Testis (tissue), 3 donors: ENCODE data around the gene FAR1. TPM values are rescaled to one million over a fixed set of nuclear protein-coding genes. Genes with fewer than 3 reads are reported as not detected.

ENCODE experiments used
- DNase-seq: peaks from one replicate; pipeline ENCODE4 v3.0.0-alpha.2; 2019
- H3K27ac ChIP-seq, 2 donors: fragments of 200-600 bp; sonication (generic); one replicate each; pipeline ENCODE4 v1.5.1; 2019
- H3K27me3 ChIP-seq: fragments of 200-600 bp; sonication (generic); one replicate; pipeline ENCODE4 v1.5.1; 2019
- H3K36me3 ChIP-seq: fragments of 200-600 bp; sonication (generic); one replicate; pipeline ENCODE4 v1.5.1; 2017; ENCODE audit warnings: low read depth; ENCODE audit errors: missing control alignments
- H3K4me1 ChIP-seq: fragments of 200-600 bp; sonication (generic); one replicate; pipeline ENCODE4 v1.5.1; 2019
- H3K4me3 ChIP-seq, 2 donors: fragments of 200-600 bp; sonication (generic); one replicate each; pipeline ENCODE4 v1.5.1; 2017 to 2019
- H3K9me3 ChIP-seq: fragments of 200-600 bp; sonication (generic); one replicate; pipeline ENCODE4 v1.5.1; 2017
- CTCF ChIP-seq, 3 experiments: fragments of 450-650 bp in 2 of 3; fragments of 200-600 bp in 1 of 3; sonication (generic) in 1 of 3; IDR thresholded peaks; one replicate each; pipeline ENCODE4 v1.5.1; 2016 to 2019; ENCODE audit warnings: antibody characterized with exemption in 3 of 3, mild to moderate bottlenecking in 2 of 3, moderate library complexity in 1 of 3
- POLR2A ChIP-seq: fragments of 450-650 bp; IDR thresholded peaks from one replicate; pipeline ENCODE4 v1.6.1; 2017; ENCODE audit warnings: antibody characterized with exemption, mild to moderate bottlenecking, moderate library complexity
- WGBS, 2 donors: methylation state at CpG; one replicate each; pipeline ENCODE4 v1.1.5; 2018; 5-methylcytosine and 5-hydroxymethylcytosine counted together
- intact Hi-C: fragments of 100-400 bp; cut with DNase I; formaldehyde crosslinking; loops from one replicate; pipeline ENCODE4 v1.15.1; 2023; ENCODE audit warnings: low total_unique reads
- polyA plus RNA-seq: library from polyadenylated mRNA; stranded (reverse); fragments of 350-450 nt; fragmentation: Illumina TruSeq; extraction: RNeasy Lipid Tissue Mini Kit (QIAGEN cat#74804); gene quantifications from one replicate; pipeline ENCODE4 v1.2.3, GENCODE V29; 2014; ENCODE audit warnings: low read depth, low replicate concordance; ENCODE audit not compliant: insufficient read depth
- total RNA-seq, 2 donors: library from RNA; depleted of rRNA; stranded (reverse); fragments of >200 nt; gene quantifications; one replicate each; pipeline ENCODE4 v1.2.3, GENCODE V29; 2016

Gene FAR1
- total and polyA plus RNA-seq, 3 donors from 2014 or later = 33.8 to 65.6 (median 52.9) TPM

GRCh38 chr11:13679768-13680167, 11.3 kb downstream of the FAR1 start:
- TF ChIP-seq POLR2A = no peak
- TF ChIP-seq CTCF (IDR thresholded peaks at IDR 0.05) = no peak
- H3K27ac ChIP-seq = no peak overlapping the region
- intact Hi-C loops = no loop called here
- no peaks in the 10 kb centered on the region for H3K36me3 ChIP-seq
- H3K4me1 ChIP-seq = no peaks in the 10 kb centered on the region
- 88 to 96% methylated on average over 2 of the region's 2 CpGs for WGBS, 2 donors
- no peak overlapping the region for H3K4me3 ChIP-seq
- DNase-seq = no peak
- no peaks in the 10 kb centered on the region for H3K9me3 ChIP-seq
- no peaks in the 10 kb centered on the region for H3K27me3 ChIP-seq

GRCh38 chr11:13680501-13681264, 12.2 kb downstream of the FAR1 start:
- H3K36me3 ChIP-seq = no peaks in the 10 kb centered on the region
- no peaks in the 10 kb centered on the region for H3K27me3 ChIP-seq
- no peak for TF ChIP-seq CTCF (IDR thresholded peaks at IDR 0.05)
- TF ChIP-seq POLR2A = no peak
- no peaks in the 10 kb centered on the region for H3K4me1 ChIP-seq
- no peaks in the 10 kb centered on the region for H3K9me3 ChIP-seq
- 96 to 97% methylated on average over 4 of the region's 4 CpGs for WGBS, 2 donors
- no peak overlapping the region for H3K4me3 ChIP-seq
- intact Hi-C loops = no loop called here
- no peak for DNase-seq
- H3K27ac ChIP-seq = no peak overlapping the region

GRCh38 chr11:13681446-13681845, 13.0 kb downstream of the FAR1 start:
- H3K27ac ChIP-seq = no peak overlapping the region
- 94 to 98% methylated on average over 2 of the region's 2 CpGs for WGBS, 2 donors
- intact Hi-C loops = no loop called here
- H3K9me3 ChIP-seq = no peaks in the 10 kb centered on the region
- TF ChIP-seq CTCF (IDR thresholded peaks at IDR 0.05) (no peak), POLR2A (no peak)
- no peak for DNase-seq
- no peaks in the 10 kb centered on the region for H3K4me1 ChIP-seq
- no peaks in the 10 kb centered on the region for H3K36me3 ChIP-seq
- no peaks in the 10 kb centered on the region for H3K27me3 ChIP-seq
- H3K4me3 ChIP-seq = no peak overlapping the region

- Histone ChIP-seq H3K27me3 (no peaks in the 10 kb centered on the region), H3K4me1 (no peaks in the 10 kb centered on the region), H3K27ac (no peak overlapping the region), H3K36me3 (no peaks in the 10 kb centered on the region), H3K4me3 (no peak overlapping the region), H3K9me3 (no peaks in the 10 kb centered on the region)
- TF ChIP-seq POLR2A = no peak
- no peak for TF ChIP-seq CTCF (IDR thresholded peaks at IDR 0.05)
- WGBS, 2 donors = 62 to 70% methylated on average over 1 of the region's 1 CpG
- DNase-seq = no peak
- intact Hi-C loops = no loop called here
Measured at GRCh38 chr11:13682212-13682611, 13.7 kb downstream of the FAR1 start.
